ENCODE measurements around the gene APBB2. TPM values are rescaled to one million over a fixed set of nuclear protein-coding genes. Genes with fewer than 3 reads are reported as not detected.
"Not testable (repeated sequence)": the region's sequence is repeated elsewhere in the genome, so short reads cannot be mapped to it uniquely, and the experiment has no call there.

The APBB2 gene
- total and polyA plus RNA-seq, 3 experiments from 2014 or later, result 0.86 to 1.1 TPM; not detected in 1

GRCh38 chr4:41069257-41069656, 145.1 kb downstream of the APBB2 start:
- no peak overlapping the region for H3K27ac Mint-ChIP-seq
- CTCF ChIA-PET, result no interaction called here
- no peak overlapping the region for H3K4me3 ChIP-seq (ENCODE audit: low read length)
- peaks cover 0 to 4% of the 10 kb centered on the region in 2 donors for H3K27me3 Mint-ChIP-seq
- no peaks in the 10 kb centered on the region for H3K27me3 ChIP-seq (ENCODE audit: insufficient read depth, low read length, poor library complexity, severe bottlenecking)
- POLR2A ChIA-PET, result no interaction called here
- no peaks in the 10 kb centered on the region for H3K36me3 ChIP-seq (ENCODE audit: insufficient read depth, low read length)
- H3K27ac ChIP-seq (ENCODE audit: low read depth, low read length), result no peak overlapping the region
- H3K9me3 Mint-ChIP-seq, result peaks cover 0 to 6% (median 0%) of the 10 kb centered on the region in 5 donors
- H3K36me3 Mint-ChIP-seq, result no peaks in the 10 kb centered on the region
- no peaks in the 10 kb centered on the region for H3K4me1 ChIP-seq (ENCODE audit: insufficient read depth, low read length)
- no peaks in the 10 kb centered on the region for H3K9me3 ChIP-seq (ENCODE audit: low read length)
- H3K4me3 Mint-ChIP-seq, result no peak overlapping the region
- no peaks in the 10 kb centered on the region for H3K4me1 Mint-ChIP-seq
- no peak for DNase-seq

- H3K27me3 ChIP-seq (ENCODE audit: insufficient read depth, low read length, poor library complexity, severe bottlenecking), result no peaks in the 10 kb centered on the region
- Mint-ChIP-seq H3K4me3 (no peak overlapping the region), H3K36me3 (no peaks in the 10 kb centered on the region), H3K4me1 (no peaks in the 10 kb centered on the region), H3K27me3 (peaks cover 0 to 2% of the 10 kb centered on the region in 2 donors), H3K9me3 (no peaks in the 10 kb centered on the region), H3K27ac (no peak overlapping the region)
- CTCF ChIA-PET, result no interaction called here
- H3K4me1 ChIP-seq (ENCODE audit: insufficient read depth, low read length), result no peaks in the 10 kb centered on the region
- DNase-seq, result no peak
- H3K27ac ChIP-seq (ENCODE audit: low read depth, low read length), result no peak overlapping the region
- H3K9me3 ChIP-seq (ENCODE audit: low read length), result no peaks in the 10 kb centered on the region
- no peak overlapping the region for H3K4me3 ChIP-seq (ENCODE audit: low read length)
- POLR2A ChIA-PET, result no interaction called here
- no peaks in the 10 kb centered on the region for H3K36me3 ChIP-seq (ENCODE audit: insufficient read depth, low read length)
These were observed 147.0 kb downstream of the APBB2 start for GRCh38 chr4:41067369-41067768.

GRCh38 chr4:41066049-41066448, 148.3 kb downstream of the APBB2 start:
- no peaks in the 10 kb centered on the region for H3K9me3 ChIP-seq (ENCODE audit: low read length)
- no peak overlapping the region for H3K27ac Mint-ChIP-seq
- H3K4me1 ChIP-seq (ENCODE audit: insufficient read depth, low read length), result no peaks in the 10 kb centered on the region
- POLR2A ChIA-PET, result no interaction called here
- H3K27me3 ChIP-seq (ENCODE audit: insufficient read depth, low read length, poor library complexity, severe bottlenecking), result no peaks in the 10 kb centered on the region
- no peak overlapping the region for H3K4me3 Mint-ChIP-seq
- no peak for DNase-seq
- H3K4me1 Mint-ChIP-seq, result no peaks in the 10 kb centered on the region
- no peak overlapping the region for H3K4me3 ChIP-seq (ENCODE audit: low read length)
- CTCF ChIA-PET, result no interaction called here
- no peaks in the 10 kb centered on the region for H3K9me3 Mint-ChIP-seq
- no peak overlapping the region for H3K27ac ChIP-seq (ENCODE audit: low read depth, low read length)
- no peaks in the 10 kb centered on the region for H3K36me3 Mint-ChIP-seq
- peaks cover 0 to 2% of the 10 kb centered on the region in 2 donors for H3K27me3 Mint-ChIP-seq
- H3K36me3 ChIP-seq (ENCODE audit: insufficient read depth, low read length), result no peaks in the 10 kb centered on the region

- Mint-ChIP-seq H3K36me3 (no peaks in the 10 kb centered on the region), H3K4me1 (no peaks in the 10 kb centered on the region), H3K9me3 (no peaks in the 10 kb centered on the region), H3K4me3 (no peak overlapping the region), H3K27ac (no peak overlapping the region), H3K27me3 (no peaks in the 10 kb centered on the region)
- Histone ChIP-seq H3K36me3 (ENCODE audit: insufficient read depth, low read length) (no peaks in the 10 kb centered on the region), H3K4me1 (ENCODE audit: insufficient read depth, low read length) (no peaks in the 10 kb centered on the region), H3K9me3 (ENCODE audit: low read length) (no peaks in the 10 kb centered on the region), H3K27me3 (ENCODE audit: insufficient read depth, low read length, poor library complexity, severe bottlenecking) (no peaks in the 10 kb centered on the region), H3K4me3 (ENCODE audit: low read length) (no peak overlapping the region), H3K27ac (ENCODE audit: low read depth, low read length) (no peak overlapping the region)
- no peak for DNase-seq
- ChIA-PET POLR2A (interaction anchor here (0.7 kb wide), 1 partner anchor 14 kb away, joined by 3 read pairs; no protein-coding TSS in a partner anchor), CTCF (no interaction called here)
These were observed 148.8 kb downstream of the APBB2 start for GRCh38 chr4:41065434-41066006.

GRCh38 chr4:41064953-41065352, 149.4 kb downstream of the APBB2 start:
- ChIA-PET POLR2A (interaction anchor here (0.7 kb wide), 1 partner anchor 14 kb away, joined by 3 read pairs; no protein-coding TSS in a partner anchor), CTCF (no interaction called here)
- no peak overlapping the region for H3K27ac ChIP-seq (ENCODE audit: low read depth, low read length)
- H3K9me3 ChIP-seq (ENCODE audit: low read length), result no peaks in the 10 kb centered on the region
- H3K27ac Mint-ChIP-seq, result peak overlapping the region in 1 of 8 donors; percentile 22
- H3K9me3 Mint-ChIP-seq, result no peaks in the 10 kb centered on the region
- no peaks in the 10 kb centered on the region for H3K27me3 ChIP-seq (ENCODE audit: insufficient read depth, low read length, poor library complexity, severe bottlenecking)
- H3K4me1 Mint-ChIP-seq, result no peaks in the 10 kb centered on the region
- no peaks in the 10 kb centered on the region for H3K27me3 Mint-ChIP-seq
- no peaks in the 10 kb centered on the region for H3K36me3 ChIP-seq (ENCODE audit: insufficient read depth, low read length)
- H3K4me3 Mint-ChIP-seq, result no peak overlapping the region
- no peak for DNase-seq
- H3K4me3 ChIP-seq (ENCODE audit: low read length), result no peak overlapping the region
- no peaks in the 10 kb centered on the region for H3K4me1 ChIP-seq (ENCODE audit: insufficient read depth, low read length)
- no peaks in the 10 kb centered on the region for H3K36me3 Mint-ChIP-seq

- Histone ChIP-seq H3K9me3 (ENCODE audit: low read length) (no peaks in the 10 kb centered on the region), H3K4me1 (ENCODE audit: insufficient read depth, low read length) (no peaks in the 10 kb centered on the region), H3K4me3 (ENCODE audit: low read length) (no peak overlapping the region), H3K27ac (ENCODE audit: low read depth, low read length) (no peak overlapping the region), H3K27me3 (ENCODE audit: insufficient read depth, low read length, poor library complexity, severe bottlenecking) (no peaks in the 10 kb centered on the region), H3K36me3 (ENCODE audit: insufficient read depth, low read length) (no peaks in the 10 kb centered on the region)
- POLR2A ChIA-PET, result no interaction called here
- no peak overlapping the region for H3K4me3 Mint-ChIP-seq
- no peak for DNase-seq
- H3K27ac Mint-ChIP-seq, result no peak overlapping the region
- no peaks in the 10 kb centered on the region for H3K27me3 Mint-ChIP-seq
- H3K4me1 Mint-ChIP-seq, result no peaks in the 10 kb centered on the region
- peaks cover 0 to 3% (median 0%) of the 10 kb centered on the region in 5 donors for H3K9me3 Mint-ChIP-seq
- CTCF ChIA-PET, result no interaction called here
- H3K36me3 Mint-ChIP-seq, result no peaks in the 10 kb centered on the region
These were observed 152.7 kb downstream of the APBB2 start for GRCh38 chr4:41061482-41062185.

- Histone ChIP-seq H3K4me1 (ENCODE audit: insufficient read depth, low read length) (no peaks in the 10 kb centered on the region), H3K9me3 (ENCODE audit: low read length) (no peaks in the 10 kb centered on the region), H3K27ac (ENCODE audit: low read depth, low read length) (no peak overlapping the region), H3K36me3 (ENCODE audit: insufficient read depth, low read length) (no peaks in the 10 kb centered on the region), H3K4me3 (ENCODE audit: low read length) (no peak overlapping the region), H3K27me3 (ENCODE audit: insufficient read depth, low read length, poor library complexity, severe bottlenecking) (no peaks in the 10 kb centered on the region)
- CTCF ChIA-PET, result no interaction called here
- Mint-ChIP-seq H3K4me3 (no peak overlapping the region), H3K9me3 (peaks cover 0 to 7% (median 0%) of the 10 kb centered on the region in 5 donors), H3K36me3 (no peaks in the 10 kb centered on the region), H3K27ac (no peak overlapping the region), H3K27me3 (peaks cover 0 to 4% of the 10 kb centered on the region in 2 donors), H3K4me1 (no peaks in the 10 kb centered on the region)
- POLR2A ChIA-PET, result no interaction called here
- DNase-seq, result no peak
These were observed 153.7 kb downstream of the APBB2 start for GRCh38 chr4:41060352-41061334.

GRCh38 chr4:41059411-41059810, 154.9 kb downstream of the APBB2 start:
- H3K27me3 ChIP-seq (ENCODE audit: insufficient read depth, low read length, poor library complexity, severe bottlenecking); DNase-seq; H3K27ac Mint-ChIP-seq; H3K36me3 ChIP-seq (ENCODE audit: insufficient read depth, low read length); H3K27ac ChIP-seq (ENCODE audit: low read depth, low read length); H3K4me3 Mint-ChIP-seq; H3K4me3 ChIP-seq (ENCODE audit: low read length); H3K9me3 Mint-ChIP-seq; POLR2A ChIA-PET; H3K4me1 ChIP-seq (ENCODE audit: insufficient read depth, low read length); CTCF ChIA-PET; H3K9me3 ChIP-seq (ENCODE audit: low read length); H3K36me3 Mint-ChIP-seq; H3K4me1 Mint-ChIP-seq: not testable (repeated sequence)
- peaks cover 2 to 15% of the 10 kb centered on the region in 2 donors for H3K27me3 Mint-ChIP-seq
